H1 (cell line): ENCODE data around the gene TMEM135. TPM values are rescaled to one million over a fixed set of nuclear protein-coding genes. Genes with fewer than 3 reads are reported as not detected.

Experiments used
- CTCF ChIA-PET: fragments of 300-600 bp; sonication (Branson Sonifier 250); formaldehyde crosslinking; loops from one replicate; lab custom pipeline; 2021; ENCODE audit not compliant: partially characterized antibody; lab: Charles Lee
- POLR2A ChIA-PET: fragments of 300-600 bp; sonication (Branson Sonifier 250); formaldehyde crosslinking; loops from one replicate; lab custom pipeline; 2021; ENCODE audit warnings: inconsistent platforms; ENCODE audit not compliant: partially characterized antibody; lab: Charles Lee
- DNase-seq, 2 experiments: peaks; one replicate each; pipeline versions ENCODE4 v3.0.0 to v3.0.0-alpha.2; 2010 to 2022; ENCODE audit warnings: low spot score in 2 of 2, low read depth in 1 of 2, mixed read lengths in 1 of 2
- FAIRE-seq: peaks from 2 replicates; lab custom pipeline; 2011; peaks lifted over from hg19 to GRCh38; lab: Jason Lieb, UNC
- H2AFZ ChIP-seq: 2 replicates; pipeline ENCODE4 v1.8.1; 2012; ENCODE audit warnings: low read length, inconsistent platforms
- H2AK5ac ChIP-seq: 2 replicates; pipeline ENCODE4 v1.6.1; 2013; ENCODE audit warnings: low read depth, low read length
- H2BK120ac ChIP-seq: replicated peaks from 2 replicates; pipeline ENCODE3; 2013; ENCODE audit warnings: low read depth, low read length, inconsistent platforms
- H2BK12ac ChIP-seq: 2 replicates; pipeline ENCODE4 v1.6.1; 2013; ENCODE audit warnings: low read depth, low read length
- H2BK15ac ChIP-seq: 2 replicates; pipeline ENCODE4 v1.6.1; 2013; ENCODE audit warnings: low read length
- H2BK20ac ChIP-seq: 2 replicates; pipeline ENCODE4 v1.6.1; 2013; ENCODE audit warnings: low read length
- H2BK5ac ChIP-seq: 2 replicates; pipeline ENCODE4 v1.6.1; 2013; ENCODE audit warnings: low read depth, low read length
- H3K14ac ChIP-seq: 2 replicates; pipeline ENCODE4 v1.6.1; 2013; ENCODE audit warnings: inconsistent platforms; ENCODE audit not compliant: insufficient read length
- H3K18ac ChIP-seq: 2 replicates; pipeline ENCODE4 v1.6.1; 2013; ENCODE audit warnings: low read length; ENCODE audit errors: extremely low read depth
- H3K23ac ChIP-seq: 2 replicates; pipeline ENCODE4 v1.6.1; 2013; ENCODE audit warnings: inconsistent platforms; ENCODE audit not compliant: insufficient read length
- H3K23me2 ChIP-seq: 2 replicates; pipeline ENCODE4 v1.6.1; 2013; ENCODE audit warnings: low read depth, low read length
- H3K27ac ChIP-seq: 2 replicates; pipeline ENCODE4 v1.6.1; 2011; ENCODE audit warnings: low read depth, low read length, inconsistent platforms
- H3K27me3 ChIP-seq, 4 experiments: replicated peaks in 1 of 4; 1 replicate in 1 of 4; 2 replicates in 3 of 4; pipeline versions ENCODE4 v1.6.1 to v1.8.1; 2011 to 2013; ENCODE audit warnings: low read length in 3 of 4, mild to moderate bottlenecking in 3 of 4, inconsistent platforms in 2 of 4, mixed read lengths in 2 of 4, moderate library complexity in 1 of 4; ENCODE audit not compliant: control insufficient read depth in 3 of 4, insufficient read depth in 3 of 4; ENCODE audit errors: extremely low read depth in 1 of 4
- H3K36me3 ChIP-seq, 4 experiments: 2 replicates each; pipeline versions ENCODE4 v1.6.1 to v1.8.1; 2011 to 2013; ENCODE audit warnings: mild to moderate bottlenecking in 4 of 4, low read length in 3 of 4, moderate library complexity in 2 of 4, control low read depth in 1 of 4, inconsistent platforms in 1 of 4; ENCODE audit not compliant: insufficient read depth in 4 of 4, control insufficient read depth in 2 of 4
- H3K4ac ChIP-seq: replicated peaks from 2 replicates; pipeline ENCODE3; 2013; ENCODE audit warnings: low read length, low read depth, mixed read lengths, inconsistent platforms; ENCODE audit not compliant: insufficient read length
- H3K4me1 ChIP-seq, 4 experiments: replicated peaks in 1 of 4; 1 replicate in 1 of 4; 2 replicates in 3 of 4; pipeline versions ENCODE4 v1.6.1 to v1.8.1; 2011 to 2013; ENCODE audit warnings: low read length in 3 of 4, inconsistent platforms in 2 of 4, mixed read lengths in 1 of 4; ENCODE audit not compliant: insufficient read depth in 4 of 4, control insufficient read depth in 3 of 4
- H3K4me2 ChIP-seq, 2 experiments: 2 replicates each; pipeline versions ENCODE4 v1.6.1 to v1.8.1; 2011 to 2013; ENCODE audit warnings: low read depth in 2 of 2, low read length in 2 of 2, control low read depth in 1 of 2, inconsistent platforms in 1 of 2, mild to moderate bottlenecking in 1 of 2; ENCODE audit not compliant: insufficient read depth in 1 of 2
- H3K4me3 ChIP-seq, 4 experiments: fragments of 200-600, 300-600 bp in 1 of 4; sonication (generic), shearing (Covaris generic), sonication (Bioruptor Twin) in 1 of 4; 2 replicates each; pipeline versions ENCODE4 v1.5.1 to v1.8.1; 2011 to 2016; ENCODE audit warnings: low read length in 4 of 4, low read depth in 3 of 4, control low read depth in 2 of 4, inconsistent platforms in 2 of 4, mild to moderate bottlenecking in 2 of 4, mixed read lengths in 1 of 4, moderate library complexity in 1 of 4; ENCODE audit not compliant: insufficient read depth in 2 of 4; ENCODE audit errors: extremely low read depth in 1 of 4
- H3K56ac ChIP-seq: replicated peaks from 2 replicates; pipeline ENCODE3; 2013; ENCODE audit warnings: low read depth, mild to moderate bottlenecking, mixed read lengths, low read length, inconsistent platforms; ENCODE audit not compliant: insufficient read length
- H3K79me1 ChIP-seq: 2 replicates; pipeline ENCODE4 v1.6.1; 2013; ENCODE audit warnings: low read depth, low read length, control low read depth
- H3K79me2 ChIP-seq, 2 experiments: 2 replicates each; pipeline versions ENCODE4 v1.6.1 to v1.8.1; 2012 to 2013; ENCODE audit warnings: low read length in 2 of 2, mild to moderate bottlenecking in 2 of 2, inconsistent platforms in 1 of 2; ENCODE audit not compliant: insufficient read depth in 2 of 2, control insufficient read depth in 1 of 2
- H3K9ac ChIP-seq, 4 experiments: replicated peaks in 1 of 4; 1 replicate in 1 of 4; 2 replicates in 3 of 4; pipeline versions ENCODE4 v1.6.1 to v1.8.1; 2011 to 2013; ENCODE audit warnings: low read depth in 3 of 4, low read length in 3 of 4, control low read depth in 2 of 4, mild to moderate bottlenecking in 2 of 4, moderate library complexity in 2 of 4, inconsistent platforms in 1 of 4; ENCODE audit errors: extremely low read depth in 1 of 4
- H3K9me3 ChIP-seq, 2 experiments: 2 replicates each; pipeline versions ENCODE4 v1.6.1 to v1.8.1; 2012 to 2013; ENCODE audit warnings: mild to moderate bottlenecking in 2 of 2, moderate library complexity in 2 of 2, control low read depth in 1 of 2, inconsistent platforms in 1 of 2, low read depth in 1 of 2, low read length in 1 of 2, mixed read lengths in 1 of 2; ENCODE audit not compliant: insufficient read depth in 2 of 2
- H4K20me1 ChIP-seq, 2 experiments: replicated peaks in 1 of 2; 2 replicates each; pipeline versions ENCODE3 to v1.8.1; 2011 to 2013; ENCODE audit warnings: inconsistent platforms in 2 of 2, low read length in 2 of 2, mild to moderate bottlenecking in 1 of 2; ENCODE audit not compliant: insufficient read depth in 2 of 2, control insufficient read depth in 1 of 2
- H4K5ac ChIP-seq: 2 replicates; pipeline ENCODE4 v1.6.1; 2013; ENCODE audit warnings: low read length, low read depth, mixed read lengths, inconsistent platforms; ENCODE audit not compliant: insufficient read length
- H4K8ac ChIP-seq: 2 replicates; pipeline ENCODE4 v1.8.0; 2013; ENCODE audit warnings: mild to moderate bottlenecking, moderate library complexity, low read length, inconsistent platforms; ENCODE audit not compliant: insufficient read depth; ENCODE audit errors: extremely low read depth
- H4K91ac ChIP-seq: replicated peaks from 2 replicates; pipeline ENCODE3; 2013; ENCODE audit warnings: low read length, mixed read lengths, inconsistent platforms; ENCODE audit not compliant: insufficient read length
- RBBP5 ChIP-seq: IDR thresholded peaks from 2 replicates; pipeline ENCODE4 v1.7.1; 2012; ENCODE audit warnings: low read depth, mild to moderate bottlenecking, inconsistent platforms, low read length, moderate library complexity, borderline replicate concordance
- TCF12 ChIP-seq: IDR thresholded peaks from 2 replicates; pipeline ENCODE4 v1.6.1; 2011; ENCODE audit warnings: low read depth, mild to moderate bottlenecking, low read length
- ZNF274 ChIP-seq: IDR thresholded peaks from 2 replicates; pipeline ENCODE4 v1.7.0; 2012; ENCODE audit warnings: low read length, borderline replicate concordance; ENCODE audit errors: extremely low read depth
- WGBS, 2 experiments: shearing (Covaris generic) in 1 of 2; methylation state at CpG; one replicate each; pipeline versions ENCODE4 v1.1.6 to v1.1.7; 2013 to 2015; ENCODE audit warnings: low lambda C conversion rate in 2 of 2, mixed read lengths in 2 of 2, inconsistent platforms in 1 of 2, low coverage in 1 of 2, missing lambda C conversion rate in 1 of 2; ENCODE audit not compliant: insufficient replicate concordance in 2 of 2, insufficient coverage in 1 of 2, insufficient read length in 1 of 2; ENCODE audit errors: extremely low coverage in 1 of 2, missing lambda C conversion rate in 1 of 2; 5-methylcytosine and 5-hydroxymethylcytosine counted together
- polyA plus RNA-seq, 7 experiments: library from polyadenylated mRNA; depleted of rRNA in 3 of 7; stranded (reverse) in 5 of 7; unstranded in 2 of 7; fragments of >200 nt in 5 of 7; fragments of 200-250 nt in 2 of 7; gene quantifications; 1 replicate in 5 of 7; 2 replicates in 1 of 7; 4 replicates in 1 of 7; pipeline versions ENCODE4 v1.2.1 to v1.2.3, GENCODE V29; 2011 to 2013; ENCODE audit warnings: missing spikeins in 2 of 7, mixed read lengths in 2 of 7
- total RNA-seq: library from RNA; stranded (reverse); fragmentation: NEBNext Ultra II Directional; extraction: Animal tissue kit (Norgen Biotek cat#: 25700); gene quantifications from 2 replicates; pipeline ENCODE4 v1.2.1, GENCODE V29; 2021

Gene TMEM135
- total and polyA plus RNA-seq, 2 of the 8 experiments (the other 6 are each of a cell fraction or from before 2014, with no cell fraction given): 9.3 to 31.3 TPM

DNA sequence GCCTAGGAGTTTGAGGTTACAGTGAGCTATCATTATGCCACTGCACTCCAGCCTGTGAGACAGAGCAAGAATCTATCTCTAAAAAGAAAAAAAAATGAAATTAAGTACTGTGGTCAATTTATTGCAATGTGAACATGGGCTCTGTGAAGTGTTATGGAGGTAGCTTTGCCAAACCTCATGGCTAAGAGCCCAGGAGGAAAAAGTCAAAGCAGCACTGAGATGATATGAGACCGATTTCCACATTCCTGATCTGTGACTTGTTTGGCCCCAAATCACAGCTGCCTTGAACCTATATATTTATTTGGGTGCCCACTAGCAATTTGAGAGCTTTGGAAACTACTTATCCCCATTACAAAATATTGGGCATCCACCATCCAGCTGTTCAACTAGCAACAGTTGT, 29.8 kb upstream of the TMEM135 start:
- Histone ChIP-seq H3K36me3 (no peaks in the 10 kb centered on the region), H3K9ac (no peak overlapping the region), H4K5ac (no peak overlapping the region), H3K79me1 (no peaks in the 10 kb centered on the region), H2BK20ac (no peak overlapping the region), H4K20me1 (no peaks in the 10 kb centered on the region), H2BK120ac (no peak overlapping the region), H3K4me1 (no peaks in the 10 kb centered on the region), H3K9me3 (no peaks in the 10 kb centered on the region), H2AFZ (no peak overlapping the region), H3K27me3 (no peaks in the 10 kb centered on the region), H3K79me2 (no peaks in the 10 kb centered on the region), H3K4me2 (no peak overlapping the region), H3K18ac (no peak overlapping the region), H2BK15ac (no peak overlapping the region), H4K91ac (no peak overlapping the region), H3K14ac (no peak overlapping the region), H2BK5ac (no peak overlapping the region), H3K56ac (no peak overlapping the region), H2BK12ac (no peak overlapping the region), H3K27ac (no peak overlapping the region), H3K4me3 (no peak overlapping the region), H3K23ac (no peak overlapping the region), H4K8ac (no peak overlapping the region), H2AK5ac (no peak overlapping the region), H3K4ac (no peak overlapping the region), H3K23me2 (no peaks in the 10 kb centered on the region)
- ChIA-PET CTCF (interaction anchor here (0.6 to 1.6 kb wide), 3 partner anchors 13 to 69 kb away, joined by 3 to 9 read pairs (median 4); no protein-coding TSS in a partner anchor), POLR2A (interaction anchor here (0.5 kb wide), 1 partner anchor 326 kb away, joined by 3 read pairs; no protein-coding TSS in a partner anchor)
- DNase-seq (no peak), FAIRE-seq (no peak)
- WGBS, 2 experiments: 78% methylated on average over 1 of the region's 1 CpG; no CpG with 5 or more reads in 1 of the 2 experiments
- TF ChIP-seq TCF12: no peak
- TF ChIP-seq ZNF274: no peak
- TF ChIP-seq RBBP5: no peak
